Mucosa of gallbladder (tissue), 1 donor: ENCODE results near the gene AK2. TPM values are rescaled to one million over a fixed set of nuclear protein-coding genes. Genes with fewer than 3 reads are reported as not detected.
A peak's percentile ranks its signal among the peaks of the same experiment; 100 is the strongest.
"Not testable (repeated sequence)": the region's sequence is repeated elsewhere in the genome, so short reads cannot be mapped to it uniquely, and the experiment has no call there.

Experiments
- DNase-seq: peaks from one replicate; pipeline ENCODE4 v3.0.0-alpha.2; 2020; ENCODE audit warnings: low spot score
- total RNA-seq: library from RNA; stranded (reverse); gene quantifications from one replicate; pipeline ENCODE4 v1.2.1, GENCODE V29; 2021
- donor health status: DM: no; HTN: no; CAD: no.

Gene AK2
- total RNA-seq, 1 donor from 2014 or later, result 130 TPM

DNA sequence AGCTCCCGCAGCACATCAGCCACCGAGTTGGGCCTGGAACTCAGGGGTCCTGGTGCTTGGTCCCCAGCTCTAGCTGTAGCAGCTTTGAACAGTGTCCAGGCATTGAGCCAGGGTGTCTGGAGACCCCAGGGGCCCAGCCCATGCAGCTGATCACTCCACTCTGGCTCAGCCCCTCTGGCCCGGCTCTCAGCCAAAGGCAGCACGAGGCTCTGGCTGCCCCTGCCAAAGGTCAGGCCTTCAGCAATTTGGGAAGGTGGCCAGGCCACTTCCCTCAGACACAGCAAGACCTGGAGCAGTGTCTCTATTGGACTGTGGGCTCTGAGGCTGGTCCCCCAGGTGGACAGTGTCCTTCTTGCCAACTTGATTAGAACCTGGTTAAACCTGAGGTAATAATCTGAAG lies 37.7 kb downstream of the AK2 start:
- no peak for DNase-seq

DNA sequence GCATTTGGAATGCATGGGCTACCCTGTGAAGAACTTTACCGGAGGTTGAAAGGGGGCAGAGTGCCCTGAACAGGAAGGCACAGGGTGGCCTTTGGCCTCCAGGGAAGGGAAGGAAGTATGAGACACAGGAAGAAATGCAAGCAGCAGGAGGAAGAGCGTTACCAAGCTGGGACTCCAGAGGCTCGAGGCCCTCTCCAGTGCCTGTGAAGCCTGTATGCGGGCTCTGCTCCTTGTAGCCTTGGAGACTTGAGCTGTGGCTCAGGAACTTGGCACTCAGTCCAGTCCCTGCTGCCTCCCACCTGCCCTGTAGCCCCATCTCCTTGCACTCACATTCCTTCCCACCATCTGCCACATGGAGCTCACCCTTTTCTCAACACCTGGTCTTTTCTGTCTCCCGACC lies 38.6 kb downstream of the AK2 start:
- no peak for DNase-seq

DNA sequence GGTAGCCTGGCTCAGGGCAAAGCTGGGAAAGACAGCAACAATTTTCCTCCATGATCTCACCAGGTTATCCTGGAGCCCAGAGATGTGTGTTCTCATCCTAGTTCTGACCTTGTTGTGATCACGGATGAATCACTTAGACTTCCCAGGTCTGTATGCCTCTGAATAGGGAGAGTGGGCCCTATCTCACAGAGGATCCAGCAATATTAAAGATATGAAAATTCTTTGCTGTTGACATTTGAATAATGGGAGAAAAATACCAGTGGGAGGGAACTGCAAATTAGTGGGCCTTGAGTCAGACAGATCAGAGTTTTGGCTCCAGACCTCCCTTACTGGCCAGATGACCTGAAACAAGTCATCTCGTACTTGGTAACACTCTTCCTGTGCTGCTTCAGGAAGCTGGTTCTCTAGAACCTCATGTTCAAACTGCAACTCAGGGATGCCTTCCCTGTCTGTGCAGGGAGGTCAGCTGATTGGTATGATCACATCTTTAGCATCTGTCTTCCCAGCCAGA lies 39.2 kb downstream of the AK2 start:
- no peak for DNase-seq

DNA sequence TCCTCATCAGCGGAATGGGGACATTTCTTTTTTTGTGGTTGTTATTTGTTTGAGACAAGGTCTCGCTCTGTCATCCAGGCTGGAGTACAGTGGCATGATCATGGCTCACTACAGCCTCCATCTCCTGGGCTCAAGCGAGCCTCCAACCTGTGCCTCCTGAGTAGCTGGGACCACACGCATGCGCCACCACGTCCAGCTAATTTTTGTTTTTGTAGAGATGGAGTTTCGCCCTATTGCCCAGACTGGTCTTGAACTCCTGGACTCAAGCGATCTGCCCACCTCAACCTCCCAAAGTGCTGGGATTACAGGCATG lies 43.4 kb downstream of the AK2 start:
- not testable (repeated sequence) for DNase-seq

DNA sequence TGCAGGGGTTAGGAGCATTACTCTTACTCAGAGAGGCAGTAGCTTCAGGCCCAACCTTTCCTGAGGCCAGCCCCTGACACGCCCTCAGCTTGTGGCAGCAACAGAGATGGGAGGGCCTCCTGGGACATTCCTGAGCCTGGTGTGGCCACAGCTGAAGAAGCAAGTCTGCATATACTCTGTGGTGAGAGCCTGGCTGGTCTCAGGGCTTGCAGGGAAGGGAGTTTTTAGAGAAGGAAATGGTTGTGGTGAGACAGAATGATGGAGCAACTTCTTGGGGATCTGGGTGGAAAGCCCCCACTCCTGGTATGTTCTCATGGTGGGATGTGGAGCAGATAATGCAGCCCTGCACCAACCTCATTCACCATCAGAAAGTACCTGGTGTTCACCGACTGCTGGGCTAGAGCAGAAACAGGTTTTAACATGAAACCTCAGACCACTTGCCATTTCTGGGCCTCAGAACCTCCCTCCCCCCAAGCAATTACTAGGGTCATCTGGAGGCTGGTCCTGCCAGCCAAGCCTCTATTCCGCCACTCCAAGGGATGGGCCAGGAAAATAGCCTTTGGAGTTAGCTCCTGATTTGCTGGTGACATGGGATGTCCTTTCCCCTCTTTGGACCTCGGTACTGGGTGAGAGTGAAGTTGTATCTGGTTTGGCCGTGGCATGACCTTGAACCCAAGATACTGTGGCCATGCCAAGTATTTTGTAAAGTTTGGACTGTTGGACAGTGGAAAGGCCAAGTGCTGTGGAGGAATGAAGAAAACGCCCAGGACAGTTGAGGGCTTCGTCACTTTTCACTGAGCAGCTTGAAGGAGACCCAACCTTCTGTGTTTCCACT lies 44.0 kb downstream of the AK2 start:
- DNase-seq, result peak; percentile 89

DNA sequence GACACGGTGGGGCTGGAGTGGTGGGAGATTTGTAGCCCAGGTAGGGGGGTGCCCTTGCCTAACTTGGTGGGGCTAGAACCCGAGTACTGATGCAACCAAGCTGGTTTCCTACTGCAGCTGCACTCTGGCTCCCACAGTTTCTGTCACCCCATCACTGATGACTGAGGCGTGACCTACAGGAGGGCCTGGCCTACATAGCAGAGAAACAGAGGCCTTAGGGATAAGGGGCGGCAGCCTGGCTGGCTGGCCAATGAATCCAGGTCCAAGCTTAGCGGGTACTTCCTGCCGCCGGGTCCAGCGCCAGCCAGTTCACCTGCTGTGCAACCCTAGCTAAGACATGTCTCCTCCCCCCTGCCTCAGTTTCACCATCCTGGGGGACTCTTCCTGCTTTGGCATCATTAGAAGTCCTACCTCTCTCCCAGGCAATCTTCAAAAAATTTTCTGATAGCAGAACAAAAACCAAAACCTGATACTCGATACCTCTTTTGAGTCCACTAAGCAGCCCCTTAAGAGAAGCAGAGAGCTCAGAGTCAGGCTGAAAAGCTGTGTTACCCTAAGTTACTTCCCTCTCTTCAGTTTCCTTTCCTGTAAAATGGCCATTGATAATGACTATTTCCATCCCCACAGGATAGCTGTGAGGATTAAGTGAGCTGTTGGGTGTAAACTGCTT lies 44.7 kb downstream of the AK2 start:
- no peak for DNase-seq

DNA sequence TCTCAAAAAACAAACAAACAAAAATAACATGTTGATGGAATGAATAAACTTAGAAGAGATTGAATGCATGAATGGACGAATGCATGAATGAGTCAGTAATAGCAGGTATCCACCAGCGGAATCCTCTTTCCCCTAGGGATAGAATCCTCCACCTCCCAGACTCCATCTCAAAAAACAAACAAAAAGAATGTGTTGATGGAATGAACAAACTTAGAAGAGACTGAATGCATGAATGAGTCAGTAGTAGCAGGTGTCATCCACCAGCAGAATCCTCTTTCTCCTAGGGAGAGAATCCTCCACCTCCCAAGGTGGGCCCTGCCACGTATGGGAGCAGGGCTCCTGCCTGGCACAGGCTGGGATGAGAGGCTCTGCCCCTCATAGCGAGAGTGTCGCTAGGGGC lies 45.3 kb downstream of the AK2 start:
- DNase-seq, result no peak

DNA sequence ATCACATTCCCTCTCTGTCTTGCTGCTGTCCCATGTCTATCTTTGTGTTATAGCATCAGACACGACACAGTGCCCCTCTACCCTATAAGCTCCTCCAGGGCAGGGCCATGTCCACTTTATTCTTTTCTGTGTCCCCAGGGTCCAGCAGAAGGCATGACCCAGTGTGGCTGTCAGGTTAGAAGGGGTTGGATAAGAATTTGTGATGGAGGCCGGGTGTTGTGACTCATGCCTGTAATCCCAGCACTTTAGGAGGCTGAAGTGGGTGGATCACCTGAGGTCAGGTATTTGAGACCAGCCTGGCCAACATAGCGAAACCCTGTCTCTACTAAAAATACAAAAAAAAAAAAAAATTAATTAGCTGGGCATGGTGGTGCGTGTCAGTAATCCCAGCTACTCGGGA lies 45.8 kb downstream of the AK2 start:
- DNase-seq, result no peak

DNA sequence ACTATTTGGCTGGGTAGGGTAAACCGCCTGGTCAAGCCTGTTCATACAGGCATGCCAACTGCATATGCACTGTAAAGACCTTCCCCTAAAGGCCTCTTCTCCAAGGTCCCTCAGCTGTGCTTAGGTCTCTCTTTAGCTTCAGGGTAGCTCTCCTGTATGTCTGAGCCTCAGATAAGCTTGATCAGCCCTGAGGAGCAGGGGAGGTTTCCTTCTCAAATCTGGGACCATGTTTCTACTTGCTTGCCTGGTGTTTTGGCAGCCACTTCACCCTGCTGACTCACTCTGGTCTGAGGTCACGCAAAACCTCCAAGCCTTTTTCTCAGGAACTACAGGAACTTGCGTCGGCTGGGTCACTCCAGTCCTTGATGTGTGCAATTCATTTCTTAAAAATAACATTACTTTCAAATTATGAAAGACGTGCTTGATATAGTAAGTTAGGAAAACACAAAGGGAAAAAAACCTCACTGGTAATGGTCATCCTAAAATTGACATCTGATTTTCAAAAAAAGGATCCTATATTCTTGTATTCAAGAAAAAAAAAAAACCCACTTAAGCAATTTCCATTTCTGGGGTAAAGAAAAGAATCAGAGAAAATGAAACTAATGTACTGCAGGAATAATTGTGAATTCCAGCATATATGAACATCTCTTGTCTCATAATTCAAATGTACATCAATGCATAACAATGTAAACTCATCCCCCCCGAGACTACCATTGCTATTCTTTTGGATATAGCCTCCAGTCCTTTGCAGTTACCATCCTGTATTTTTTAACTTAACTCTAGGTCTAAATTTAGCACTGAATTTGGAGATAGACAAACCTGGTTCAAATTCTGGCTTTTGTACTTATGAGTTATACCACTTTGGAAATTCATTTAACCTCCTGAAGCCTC lies 47.3 kb downstream of the AK2 start:
- peak; percentile 72 for DNase-seq

DNA sequence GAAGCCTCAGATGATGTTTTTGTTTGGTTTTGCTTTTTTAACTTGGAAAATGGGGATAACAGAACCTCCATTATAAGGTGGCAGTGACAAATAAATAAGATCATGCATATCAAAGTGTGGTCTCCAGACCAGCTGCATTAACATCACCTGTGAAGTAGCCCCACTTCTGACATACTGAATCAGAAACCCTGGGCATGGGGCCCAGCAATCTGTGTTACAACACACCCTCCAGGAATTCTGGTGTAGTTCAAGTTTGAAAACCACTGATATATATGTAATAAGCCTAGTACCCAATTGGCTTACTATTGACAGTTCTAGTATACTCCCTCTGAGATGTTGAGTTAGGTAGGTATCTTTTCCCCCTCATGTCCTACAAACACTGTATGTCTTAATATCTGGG lies 48.0 kb downstream of the AK2 start:
- no peak for DNase-seq

DNA sequence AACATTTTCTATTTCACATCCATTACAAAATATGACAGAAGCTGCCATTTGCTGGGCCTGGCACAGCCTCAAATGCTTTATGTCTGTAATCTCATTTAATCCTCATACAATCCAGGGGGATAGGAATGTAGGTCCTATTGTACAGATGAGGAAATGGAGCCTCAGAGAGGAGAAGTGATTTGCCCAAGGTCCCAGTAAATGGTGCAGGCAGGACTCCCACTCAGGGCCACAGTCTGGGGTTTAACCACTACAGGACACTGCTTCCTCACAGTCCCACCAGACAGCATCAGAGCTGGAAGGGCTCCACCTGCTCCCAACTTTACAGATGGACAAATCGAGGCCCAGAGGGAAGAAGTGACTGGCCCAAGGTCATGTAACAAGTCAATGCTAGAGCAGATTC lies 51.5 kb downstream of the AK2 start:
- no peak for DNase-seq

DNA sequence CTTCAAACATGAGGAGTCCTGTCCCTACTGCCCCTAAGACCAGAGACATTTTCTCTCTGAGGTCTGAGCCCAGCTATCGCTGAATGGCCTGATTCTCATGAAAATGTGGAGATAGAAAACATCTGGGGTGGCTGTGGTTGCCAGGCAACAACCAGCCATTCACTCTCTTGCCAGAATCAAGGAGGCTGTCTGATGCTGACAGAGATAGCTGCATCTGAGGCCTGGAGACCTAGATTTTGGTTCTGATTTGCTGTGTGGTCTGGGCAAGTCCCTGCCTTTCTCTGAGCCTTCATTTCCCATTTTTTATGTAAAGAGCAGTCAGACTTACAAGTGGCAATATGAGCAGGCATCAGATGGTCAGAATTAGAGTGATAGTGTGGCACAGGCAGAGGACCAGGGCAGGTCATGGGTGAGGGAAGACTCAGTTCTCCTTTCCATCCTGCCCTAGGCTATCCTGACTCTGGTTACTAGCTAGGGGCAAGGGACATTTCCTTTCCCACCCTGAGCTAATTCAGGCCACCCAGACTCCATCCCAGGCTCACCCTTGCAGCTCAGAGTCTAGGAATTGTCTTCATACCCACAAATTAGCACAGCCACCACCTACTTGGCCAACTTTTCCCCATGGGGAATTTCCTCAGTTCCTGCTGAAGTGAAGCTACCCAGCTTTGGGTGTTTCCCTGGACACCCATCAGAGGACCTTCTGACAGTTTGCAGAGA lies 52.1 kb downstream of the AK2 start:
- no peak for DNase-seq

DNA sequence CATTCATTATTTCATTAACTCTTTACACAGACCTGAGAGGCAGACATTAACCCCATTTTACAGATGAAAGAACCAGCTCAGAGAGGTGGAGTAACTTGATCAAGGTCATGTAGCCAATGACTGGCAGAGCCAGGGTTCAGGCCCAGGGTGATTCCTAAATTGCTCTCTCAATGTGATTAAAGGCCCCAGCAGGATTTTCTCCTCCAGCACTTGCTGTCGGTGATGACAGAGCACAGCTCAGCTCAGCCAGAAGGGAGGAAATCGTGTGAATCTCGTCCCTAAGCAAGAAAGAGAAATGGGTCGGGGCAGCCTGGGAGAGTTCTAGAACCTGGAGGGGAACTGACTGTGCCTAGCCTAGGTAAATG lies 52.6 kb downstream of the AK2 start:
- no peak for DNase-seq

DNA sequence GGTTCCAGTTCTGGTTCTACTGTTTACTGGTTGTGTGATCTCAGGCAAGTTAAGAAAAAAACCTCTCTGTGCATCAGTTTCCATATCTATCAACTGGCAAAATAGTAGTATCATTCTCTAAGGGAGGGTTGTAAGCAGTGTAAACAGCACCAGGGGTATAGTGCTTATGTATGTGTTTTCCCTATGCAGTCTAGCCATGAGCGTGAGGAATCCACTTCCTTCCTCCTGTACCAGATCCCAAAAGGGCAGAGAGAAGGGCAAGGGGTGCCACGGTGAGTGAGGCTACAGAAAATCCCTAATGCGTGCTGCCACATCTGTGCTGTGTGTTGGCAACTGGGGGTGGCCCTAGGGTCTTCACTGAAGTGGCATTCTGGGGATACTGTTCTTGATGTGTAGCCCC lies 53.7 kb downstream of the AK2 start:
- DNase-seq, result no peak

DNA sequence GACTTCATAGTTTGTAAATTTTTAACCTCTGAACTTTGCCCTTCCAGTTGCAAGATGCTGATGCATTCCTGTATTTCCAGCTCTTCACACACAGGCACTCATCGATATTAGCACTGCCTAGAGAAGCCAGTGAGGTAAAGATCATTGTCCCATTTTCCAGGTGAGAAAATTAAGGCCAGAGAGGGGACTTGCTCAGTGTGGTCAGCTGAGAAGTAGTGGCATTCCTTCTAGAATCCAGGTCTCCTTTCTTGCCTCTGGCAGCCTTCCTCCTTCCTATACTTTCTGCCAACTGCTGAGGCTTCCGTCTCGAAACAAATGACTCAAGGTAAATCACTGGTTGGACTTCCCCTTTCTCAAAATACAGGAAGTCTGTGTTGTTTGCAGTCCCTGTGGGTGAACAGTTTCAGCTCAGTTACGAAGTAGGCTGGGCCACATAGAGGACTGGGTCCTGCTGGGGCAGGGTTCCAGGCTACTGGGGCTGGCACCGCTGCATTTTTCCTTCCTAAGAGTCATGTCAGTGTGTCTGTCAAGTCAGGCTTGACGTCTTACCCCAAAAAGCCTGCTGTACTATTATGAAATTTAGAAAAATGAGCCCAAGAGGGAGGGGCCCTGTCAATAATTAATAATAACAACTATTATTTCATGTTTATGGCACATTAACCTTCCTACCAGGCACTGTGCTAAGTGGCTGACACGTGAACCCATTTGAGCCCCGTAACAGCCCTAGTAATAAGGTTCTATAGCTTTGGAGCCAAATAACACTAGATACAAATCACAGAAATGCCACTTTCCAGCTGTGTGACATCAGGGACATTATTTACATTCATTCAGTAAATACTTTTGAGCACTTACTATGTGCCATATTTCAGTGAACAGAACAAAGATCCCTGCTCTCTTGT lies 55.4 kb downstream of the AK2 start:
- DNase-seq, result peak; percentile 78

DNA sequence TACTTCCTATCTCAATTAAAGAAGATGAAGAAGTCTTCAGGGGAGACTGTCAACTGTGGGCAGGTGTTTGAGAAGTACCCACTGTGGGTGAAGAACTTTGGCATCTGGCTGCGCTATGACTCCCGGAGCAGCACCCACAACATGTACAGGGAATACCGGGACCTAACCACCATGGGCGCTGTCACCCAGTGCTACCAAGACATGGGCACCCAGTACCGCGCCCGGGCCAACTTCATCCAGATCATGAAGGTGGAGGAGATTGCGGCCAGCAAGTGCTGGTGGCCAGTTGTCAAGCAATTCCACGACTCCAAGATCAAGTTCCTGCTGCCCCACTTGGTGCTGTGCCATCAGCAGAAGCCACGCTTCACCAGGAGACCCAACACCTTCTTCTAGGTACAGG lies 56.6 kb downstream of the AK2 start:
- no peak for DNase-seq

DNA sequence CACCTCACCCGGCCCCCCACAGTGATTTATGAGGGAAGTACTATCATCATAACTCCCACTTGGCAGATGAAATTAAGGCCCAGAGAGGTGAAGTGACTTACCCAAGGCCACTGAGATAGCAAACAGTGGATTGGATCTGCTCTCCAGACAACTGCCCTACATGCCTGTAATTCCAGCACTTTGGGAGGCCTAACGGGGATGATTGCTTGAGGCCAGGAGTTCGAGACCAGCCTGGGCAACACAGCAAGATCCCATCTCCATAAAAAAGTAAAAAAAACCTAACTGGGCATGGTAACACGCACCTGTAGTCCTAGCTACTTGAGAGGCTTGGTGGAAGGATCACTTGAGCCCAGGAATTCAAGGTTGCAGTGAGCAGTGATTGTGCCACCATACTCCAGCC lies 57.8 kb downstream of the AK2 start:
- no peak for DNase-seq

DNA sequence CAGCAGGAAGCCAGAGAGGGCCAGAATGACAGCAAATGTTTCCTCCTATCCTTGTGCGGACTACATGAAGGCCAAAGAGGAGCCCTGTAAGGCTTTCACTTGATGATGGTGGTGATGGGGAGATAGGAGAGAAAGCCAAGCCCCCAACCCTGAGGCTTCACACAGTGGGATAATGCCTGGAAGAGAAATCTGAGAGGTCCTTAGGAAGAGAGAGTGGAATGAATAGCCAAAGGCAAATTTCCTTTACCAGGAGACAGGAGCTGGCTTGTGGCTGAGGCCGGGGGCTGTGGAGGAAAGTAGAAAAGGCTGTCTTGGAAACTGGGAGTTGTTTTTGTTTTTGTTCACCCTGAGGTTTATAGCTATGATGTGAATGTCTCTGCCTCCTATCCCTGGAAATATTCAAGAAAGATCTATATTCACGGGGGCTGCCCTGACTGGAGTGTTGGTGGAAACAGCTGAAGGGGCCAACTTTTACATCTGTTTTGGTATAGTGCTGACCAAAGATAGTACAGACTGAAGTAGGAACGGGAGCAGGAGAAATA lies 59.1 kb downstream of the AK2 start:
- no peak for DNase-seq

DNA sequence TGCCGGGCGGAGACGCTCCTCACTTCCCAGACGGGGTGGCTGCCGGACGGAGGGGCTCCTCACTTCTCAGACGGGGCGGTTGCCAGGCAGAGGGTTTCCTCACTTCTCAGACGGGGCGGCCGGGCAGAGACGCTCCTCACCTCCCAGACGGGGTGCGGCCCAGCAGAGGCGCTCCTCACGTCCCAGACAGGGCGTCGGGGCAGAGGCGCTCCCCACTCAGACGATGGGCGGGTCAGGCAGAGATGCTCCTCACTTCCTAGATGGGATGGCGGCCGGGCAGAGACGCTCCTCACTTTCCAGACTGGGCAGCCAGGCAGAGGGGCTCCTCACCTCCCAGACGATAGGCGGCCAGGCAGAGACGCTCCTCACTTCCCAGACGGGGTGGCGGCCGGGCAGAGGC lies 61.6 kb downstream of the AK2 start:
- not testable (repeated sequence) for DNase-seq

DNA sequence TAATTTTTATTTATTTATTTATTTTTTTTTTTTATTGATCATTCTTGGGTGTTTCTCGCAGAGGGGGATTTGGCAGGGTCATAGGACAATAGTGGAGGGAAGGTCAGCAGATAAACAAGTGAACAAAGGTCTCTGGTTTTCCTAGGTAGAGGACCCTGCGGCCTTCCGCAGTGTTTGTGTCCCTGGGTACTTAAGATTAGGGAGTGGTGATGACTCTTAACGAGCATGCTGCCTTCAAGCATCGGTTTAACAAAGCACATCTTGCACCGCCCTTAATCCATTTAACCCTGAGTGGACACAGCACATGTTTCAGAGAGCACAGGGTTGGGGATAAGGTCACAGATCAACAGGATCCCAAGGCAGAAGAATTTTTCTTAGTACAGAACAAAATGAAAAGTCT lies 63.2 kb downstream of the AK2 start:
- not testable (repeated sequence) for DNase-seq
